HG03378 (cell line): ENCODE data around the gene CAPN1.

Experiments
- ATAC-seq: cut with Tn5 transposase; IDR thresholded peaks from one replicate; pipeline ENCODE4 v1.9.1; 2021; ENCODE audit warnings: mild to moderate bottlenecking, moderate library complexity; ENCODE audit not compliant: unreplicated experiment

Gene CAPN1

DNA sequence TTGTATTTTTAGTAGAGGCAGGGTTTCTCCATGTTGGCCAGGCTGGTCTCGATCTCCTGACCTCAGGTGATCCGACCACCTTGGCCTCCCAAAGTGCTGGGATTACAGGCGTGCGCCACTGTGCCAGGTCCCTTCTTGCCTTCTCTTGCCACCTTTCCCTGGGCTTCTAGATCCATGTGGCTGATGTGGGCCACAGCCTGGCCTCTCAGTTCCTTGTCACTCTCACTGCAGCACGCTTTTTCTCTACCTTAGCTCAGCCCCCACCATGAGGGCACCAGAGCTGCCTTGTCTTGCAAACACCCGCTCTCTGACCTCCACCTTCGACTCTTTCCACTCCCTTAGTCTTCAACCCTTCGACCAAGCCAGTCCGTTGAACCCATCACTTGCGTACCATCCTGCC lies 7.5 kb downstream of the CAPN1 start:
- ATAC-seq, result no peak

DNA sequence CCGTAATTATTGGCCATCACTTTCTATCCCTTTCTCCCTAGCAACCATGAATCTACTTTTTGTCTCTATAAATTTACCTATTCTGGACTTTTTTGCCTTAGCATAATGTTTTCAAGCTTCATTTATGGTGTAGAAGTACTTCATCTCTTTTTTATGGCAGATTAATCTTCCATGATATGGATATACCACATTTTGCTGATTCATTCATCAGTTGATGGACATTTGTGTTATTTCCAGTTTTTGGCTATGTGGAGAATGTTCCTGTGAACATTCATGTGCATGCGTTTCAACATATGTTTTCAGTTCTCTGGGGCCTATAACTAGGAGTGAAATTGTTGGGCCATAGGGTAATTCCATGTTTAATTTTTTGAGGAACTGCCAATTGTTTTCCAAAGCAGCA lies 12.8 kb downstream of the CAPN1 start:
- ATAC-seq, result no peak

DNA sequence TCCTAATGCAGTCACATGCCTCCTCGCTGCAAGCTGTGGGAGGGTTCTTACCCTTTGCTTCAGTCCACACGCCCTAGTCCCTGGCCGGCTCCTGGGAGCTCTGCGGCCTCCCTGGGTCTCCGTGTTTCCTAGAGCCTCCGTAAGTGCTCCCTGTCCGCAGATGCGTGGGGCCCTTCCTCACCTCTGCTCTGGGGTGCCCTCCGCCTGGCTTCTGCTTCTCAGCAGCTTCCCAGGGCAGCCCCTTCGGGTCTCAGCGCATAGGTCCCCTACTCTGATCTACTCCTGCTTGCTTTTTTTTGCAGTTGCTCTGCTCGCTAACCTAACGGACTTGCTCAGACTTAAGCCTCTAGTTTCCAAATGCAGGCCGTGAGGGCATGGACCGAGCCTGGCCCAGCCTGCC lies 22.4 kb downstream of the CAPN1 start:
- ATAC-seq, result no peak

DNA sequence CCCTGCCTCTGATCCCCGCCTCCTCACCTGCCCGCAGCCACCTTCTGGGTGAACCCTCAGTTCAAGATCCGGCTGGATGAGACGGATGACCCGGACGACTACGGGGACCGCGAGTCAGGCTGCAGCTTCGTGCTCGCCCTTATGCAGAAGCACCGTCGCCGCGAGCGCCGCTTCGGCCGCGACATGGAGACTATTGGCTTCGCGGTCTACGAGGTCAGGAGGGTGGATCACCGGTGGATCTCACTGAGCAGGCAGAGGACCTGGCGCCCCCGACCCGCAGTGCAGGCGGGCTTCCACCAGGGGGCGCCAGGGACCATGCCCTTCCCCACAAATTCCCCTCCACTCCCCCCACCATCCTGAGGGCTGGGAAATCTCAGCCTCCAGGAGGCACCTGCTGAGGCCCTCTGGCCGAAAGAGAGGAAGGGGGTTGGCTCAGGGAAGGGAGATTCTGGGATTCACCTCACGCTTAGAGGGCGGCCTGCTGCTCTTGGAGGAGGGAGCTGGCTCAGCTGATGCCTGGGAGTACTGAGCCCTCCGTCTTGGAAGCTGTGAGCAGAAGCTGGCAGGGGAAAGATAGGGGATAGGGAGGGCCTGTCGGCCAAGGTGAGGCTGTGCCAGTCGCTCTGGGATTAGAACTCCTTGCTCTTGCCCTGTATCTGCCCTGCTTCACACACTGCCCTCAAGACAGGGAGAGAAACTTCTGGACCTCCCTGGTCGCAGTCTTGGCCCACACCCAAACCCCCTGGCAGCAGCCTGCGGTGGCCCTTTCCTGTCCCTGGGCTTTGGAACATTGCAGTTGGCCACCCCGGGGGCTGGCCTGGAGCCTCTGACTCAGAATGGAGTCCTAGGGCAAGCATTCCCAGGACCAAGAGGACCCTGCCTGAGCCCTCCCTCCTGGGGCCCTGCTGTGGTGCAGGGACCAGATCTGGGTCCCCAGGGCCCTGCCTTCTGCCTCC lies 23.2 kb downstream of the CAPN1 start:
- ATAC-seq, result no peak

DNA sequence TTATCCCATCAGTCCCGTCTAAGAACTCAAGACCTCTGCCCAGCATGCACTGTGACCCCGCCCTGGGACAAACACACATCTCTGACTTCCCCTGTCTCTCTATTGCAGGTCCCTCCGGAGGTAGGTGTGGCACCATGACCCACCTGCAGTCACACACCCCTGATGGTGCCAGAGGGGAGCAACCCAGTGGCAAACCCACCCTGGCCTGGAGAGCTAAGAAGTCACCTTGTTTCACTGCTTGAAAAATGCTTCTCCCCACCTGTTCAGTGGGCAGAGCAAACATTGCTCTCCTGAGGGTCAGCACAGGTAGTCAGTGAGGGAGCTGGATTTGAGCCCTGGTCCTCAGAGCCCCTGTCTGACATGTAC lies 23.9 kb downstream of the CAPN1 start:
- ATAC-seq, result no peak

DNA sequence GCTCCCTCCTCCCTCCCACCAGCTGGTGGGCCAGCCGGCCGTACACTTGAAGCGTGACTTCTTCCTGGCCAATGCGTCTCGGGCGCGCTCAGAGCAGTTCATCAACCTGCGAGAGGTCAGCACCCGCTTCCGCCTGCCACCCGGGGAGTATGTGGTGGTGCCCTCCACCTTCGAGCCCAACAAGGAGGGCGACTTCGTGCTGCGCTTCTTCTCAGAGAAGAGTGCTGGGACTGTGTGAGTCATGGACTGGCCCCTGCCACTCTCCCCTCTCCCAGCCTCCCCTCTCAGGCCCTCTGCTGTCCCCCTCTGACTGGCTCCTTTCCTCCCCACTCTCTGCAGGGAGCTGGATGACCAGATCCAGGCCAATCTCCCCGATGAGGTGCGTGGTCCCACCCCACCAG lies 24.7 kb downstream of the CAPN1 start:
- ATAC-seq, result no peak

DNA sequence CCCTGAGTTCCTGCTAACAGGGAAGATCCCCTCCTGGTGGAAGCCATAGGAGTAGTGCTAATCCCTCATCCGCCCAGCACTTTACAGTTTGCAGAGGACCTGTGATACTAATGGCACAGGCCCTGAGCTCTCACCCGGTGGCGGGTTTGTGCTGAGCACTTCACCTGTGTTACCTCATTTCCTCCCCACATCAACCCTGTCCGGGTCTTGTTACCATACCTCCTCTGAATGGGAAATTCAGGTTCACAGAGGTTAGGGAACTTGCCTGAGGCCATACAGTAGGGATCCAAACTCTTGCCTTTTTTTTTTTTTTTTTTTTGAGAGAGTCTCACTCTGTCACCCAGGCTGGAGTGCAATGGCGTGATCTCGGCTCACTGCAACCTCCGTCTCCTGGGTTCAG lies 25.2 kb downstream of the CAPN1 start:
- ATAC-seq, result no peak

DNA sequence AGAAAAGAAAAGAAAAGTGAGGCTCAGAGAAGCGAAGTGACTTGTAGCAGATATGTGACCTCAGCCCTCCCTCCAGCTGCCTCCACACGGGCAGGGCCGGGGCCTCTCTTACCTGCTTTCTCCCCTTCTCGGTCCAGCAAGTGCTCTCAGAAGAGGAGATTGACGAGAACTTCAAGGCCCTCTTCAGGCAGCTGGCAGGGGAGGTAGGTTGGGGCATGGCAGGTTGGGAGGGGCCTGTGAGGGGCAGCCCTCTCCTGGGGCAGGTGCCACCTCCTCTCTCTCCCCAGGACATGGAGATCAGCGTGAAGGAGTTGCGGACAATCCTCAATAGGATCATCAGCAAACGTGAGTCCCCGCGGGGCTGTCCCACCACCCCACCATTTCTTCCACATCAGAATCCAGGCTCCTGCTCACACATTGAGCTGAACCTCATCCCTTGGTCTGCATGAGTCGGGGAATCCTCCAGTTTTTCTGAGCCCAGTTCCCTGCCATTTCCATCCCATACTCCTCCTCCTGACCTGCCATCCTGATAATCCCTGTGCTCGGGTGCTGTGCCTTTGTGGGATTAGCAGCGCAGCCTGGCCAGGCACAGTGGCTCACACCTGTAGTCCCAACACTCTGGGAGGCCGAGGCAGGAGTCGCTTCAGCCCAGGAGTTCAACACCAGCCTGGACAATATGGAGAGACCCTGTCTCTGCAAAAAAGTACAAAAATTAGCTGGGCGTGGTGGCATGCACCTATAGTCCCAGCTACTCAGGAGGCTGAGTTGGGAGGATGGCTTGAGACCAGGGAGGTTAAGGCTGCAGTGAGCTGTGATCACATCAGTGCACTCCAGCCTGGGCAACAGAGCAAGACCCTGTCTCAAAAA lies 26.4 kb downstream of the CAPN1 start:
- ATAC-seq, result no peak

DNA sequence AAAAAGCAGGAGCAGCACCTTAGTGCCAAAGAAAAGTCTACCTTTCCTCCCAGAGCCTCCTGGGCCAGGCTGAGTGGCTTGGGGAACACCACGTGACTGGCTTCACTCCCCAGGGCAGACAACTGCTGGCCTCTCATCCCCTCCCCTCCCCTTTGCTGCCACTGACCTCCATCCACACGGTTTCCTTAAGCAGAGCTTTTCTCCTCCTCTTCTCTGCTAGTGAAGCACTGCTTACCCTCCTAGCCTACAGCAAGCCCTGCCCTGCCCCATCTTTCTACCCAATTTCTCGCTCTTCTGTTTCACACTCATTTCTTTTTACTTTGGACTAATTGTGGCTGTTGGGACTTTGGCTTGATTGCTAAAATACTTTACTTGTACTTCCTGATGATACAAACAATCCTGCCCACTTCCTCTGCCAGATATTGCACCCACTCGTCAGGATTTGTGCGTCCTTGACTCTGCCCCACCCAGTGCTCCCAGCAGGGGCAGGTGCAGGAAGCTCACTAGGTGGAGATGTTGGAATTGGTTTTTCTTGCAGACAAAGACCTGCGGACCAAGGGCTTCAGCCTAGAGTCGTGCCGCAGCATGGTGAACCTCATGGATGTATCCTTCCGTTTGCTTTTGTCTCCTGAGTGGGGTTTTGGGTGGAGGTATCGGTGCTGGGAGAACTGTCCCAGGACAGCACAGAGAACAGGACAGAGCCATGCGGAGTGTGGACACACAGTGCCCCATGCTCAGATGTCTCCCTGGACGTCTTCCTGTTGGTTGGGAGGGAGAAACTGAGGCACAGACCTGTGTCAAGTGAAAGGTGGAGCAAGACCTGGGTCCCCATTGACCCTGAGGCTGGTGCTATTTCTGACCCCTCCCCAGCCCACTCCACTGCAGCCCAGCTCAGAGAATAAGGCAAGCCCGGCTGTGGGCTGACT lies 27.3 kb downstream of the CAPN1 start:
- ATAC-seq, result no peak

DNA sequence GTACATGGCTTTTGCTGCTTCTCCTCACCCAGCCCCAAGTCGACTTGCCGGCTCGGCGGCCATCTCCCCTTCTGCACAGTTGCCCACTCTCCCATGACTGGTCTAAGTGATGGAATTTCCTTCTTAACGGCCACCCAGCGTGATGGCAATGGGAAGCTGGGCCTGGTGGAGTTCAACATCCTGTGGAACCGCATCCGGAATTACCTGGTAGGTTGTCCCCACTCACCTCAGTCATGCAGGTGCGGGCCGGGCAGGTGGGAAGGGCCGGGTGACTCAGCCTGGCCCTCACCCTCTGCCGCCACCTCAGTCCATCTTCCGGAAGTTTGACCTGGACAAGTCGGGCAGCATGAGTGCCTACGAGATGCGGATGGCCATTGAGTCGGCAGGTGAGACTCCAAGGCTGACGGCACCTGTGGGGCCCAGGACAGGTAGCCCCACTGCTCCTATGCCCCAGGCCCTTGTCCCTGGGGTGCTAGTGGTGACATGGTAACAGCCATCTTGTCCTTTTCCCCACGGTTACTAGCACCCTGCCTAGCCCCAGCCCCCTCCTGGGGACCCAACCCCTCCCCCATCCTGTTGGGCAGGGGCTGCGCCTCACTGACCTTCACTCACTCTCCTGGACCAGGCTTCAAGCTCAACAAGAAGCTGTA lies 28.1 kb downstream of the CAPN1 start:
- ATAC-seq, result no peak

DNA sequence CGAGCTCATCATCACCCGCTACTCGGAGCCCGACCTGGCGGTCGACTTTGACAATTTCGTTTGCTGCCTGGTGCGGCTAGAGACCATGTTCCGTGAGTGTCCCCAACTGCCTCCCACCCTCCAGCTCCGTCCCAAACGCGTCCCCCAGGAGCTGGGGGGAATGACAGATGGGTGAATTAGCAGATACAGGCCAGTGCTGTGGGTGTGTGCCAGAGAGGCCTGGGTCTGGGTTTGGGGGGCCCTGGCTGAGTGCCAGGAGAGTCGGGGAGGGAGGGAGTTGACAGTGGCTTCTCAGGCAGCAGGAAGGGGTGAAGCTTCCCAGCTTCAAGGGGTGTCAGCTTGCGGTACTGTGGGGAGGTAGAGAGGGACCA lies 28.6 kb downstream of the CAPN1 start:
- no peak for ATAC-seq

DNA sequence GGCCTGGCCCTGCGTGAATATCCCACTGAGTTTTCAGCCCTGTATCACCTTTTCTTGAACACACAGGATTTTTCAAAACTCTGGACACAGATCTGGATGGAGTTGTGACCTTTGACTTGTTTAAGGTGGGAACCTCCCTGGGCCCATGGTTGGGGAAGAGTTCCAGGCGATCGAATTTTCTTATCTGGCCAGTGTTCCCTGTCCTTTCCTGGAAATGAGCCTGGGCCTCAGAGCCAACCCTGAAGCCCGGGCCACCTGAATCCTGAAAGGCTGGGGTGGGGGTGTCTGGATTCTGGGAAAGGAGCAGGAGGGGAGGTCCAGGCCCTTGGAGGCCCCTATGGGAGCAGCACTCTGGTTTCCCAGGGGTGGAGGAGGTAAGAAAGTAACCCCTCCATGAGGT lies 29.0 kb downstream of the CAPN1 start:
- no peak for ATAC-seq

DNA sequence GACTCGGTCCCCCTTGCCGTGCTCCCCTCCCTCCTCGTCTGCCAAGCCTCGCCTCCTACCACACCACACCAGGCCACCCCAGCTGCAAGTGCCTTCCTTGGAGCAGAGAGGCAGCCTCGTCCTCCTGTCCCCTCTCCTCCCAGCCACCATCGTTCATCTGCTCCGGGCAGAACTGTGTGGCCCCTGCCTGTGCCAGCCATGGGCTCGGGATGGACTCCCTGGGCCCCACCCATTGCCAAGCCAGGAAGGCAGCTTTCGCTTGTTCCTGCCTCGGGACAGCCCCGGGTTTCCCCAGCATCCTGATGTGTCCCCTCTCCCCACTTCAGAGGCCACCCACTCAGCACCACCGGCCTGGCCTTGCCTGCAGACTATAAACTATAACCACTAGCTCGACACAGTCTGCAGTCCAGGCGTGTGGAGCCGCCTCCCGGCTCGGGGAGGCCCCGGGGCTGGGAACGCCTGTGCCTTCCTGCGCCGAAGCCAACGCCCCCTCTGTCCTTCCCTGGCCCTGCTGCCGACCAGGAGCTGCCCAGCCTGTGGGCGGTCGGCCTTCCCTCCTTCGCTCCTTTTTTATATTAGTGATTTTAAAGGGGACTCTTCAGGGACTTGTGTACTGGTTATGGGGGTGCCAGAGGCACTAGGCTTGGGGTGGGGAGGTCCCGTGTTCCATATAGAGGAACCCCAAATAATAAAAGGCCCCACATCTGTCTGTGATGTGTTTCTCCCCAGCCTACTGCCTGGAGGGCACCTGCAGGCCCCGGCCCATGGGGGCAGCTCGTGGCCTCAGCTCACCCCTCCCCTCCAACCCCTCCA lies 29.8 kb downstream of the CAPN1 start:
- ATAC-seq, result no peak

DNA sequence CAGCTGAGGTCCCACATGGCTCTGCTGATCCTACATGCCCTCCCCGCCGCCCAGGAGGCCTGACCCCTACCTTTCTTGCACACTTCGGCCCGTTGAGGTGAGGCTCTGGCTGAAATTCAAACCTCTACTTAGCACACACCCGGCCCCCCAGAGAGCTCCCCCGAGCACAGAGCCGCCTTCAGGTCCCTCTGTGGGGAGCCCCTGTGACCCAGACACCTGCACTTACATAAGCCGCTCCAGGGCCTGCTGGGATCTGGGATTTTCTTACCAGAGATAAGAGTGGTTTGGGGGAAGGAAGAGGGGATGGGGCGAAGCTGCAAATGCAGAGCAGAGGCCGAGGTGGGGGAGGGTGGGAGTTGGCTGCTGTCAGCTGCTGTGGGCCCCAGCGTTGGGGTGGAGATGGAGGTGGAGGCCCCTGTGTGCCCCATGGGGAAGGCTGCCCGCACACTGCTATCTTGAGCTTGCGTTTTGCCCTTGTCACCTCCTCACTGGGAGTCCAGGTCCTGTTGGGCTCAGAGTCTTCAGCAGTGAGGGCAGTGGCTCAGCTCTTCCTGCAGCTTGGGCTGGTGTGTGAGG lies 30.6 kb downstream of the CAPN1 start:
- ATAC-seq, result no peak

DNA sequence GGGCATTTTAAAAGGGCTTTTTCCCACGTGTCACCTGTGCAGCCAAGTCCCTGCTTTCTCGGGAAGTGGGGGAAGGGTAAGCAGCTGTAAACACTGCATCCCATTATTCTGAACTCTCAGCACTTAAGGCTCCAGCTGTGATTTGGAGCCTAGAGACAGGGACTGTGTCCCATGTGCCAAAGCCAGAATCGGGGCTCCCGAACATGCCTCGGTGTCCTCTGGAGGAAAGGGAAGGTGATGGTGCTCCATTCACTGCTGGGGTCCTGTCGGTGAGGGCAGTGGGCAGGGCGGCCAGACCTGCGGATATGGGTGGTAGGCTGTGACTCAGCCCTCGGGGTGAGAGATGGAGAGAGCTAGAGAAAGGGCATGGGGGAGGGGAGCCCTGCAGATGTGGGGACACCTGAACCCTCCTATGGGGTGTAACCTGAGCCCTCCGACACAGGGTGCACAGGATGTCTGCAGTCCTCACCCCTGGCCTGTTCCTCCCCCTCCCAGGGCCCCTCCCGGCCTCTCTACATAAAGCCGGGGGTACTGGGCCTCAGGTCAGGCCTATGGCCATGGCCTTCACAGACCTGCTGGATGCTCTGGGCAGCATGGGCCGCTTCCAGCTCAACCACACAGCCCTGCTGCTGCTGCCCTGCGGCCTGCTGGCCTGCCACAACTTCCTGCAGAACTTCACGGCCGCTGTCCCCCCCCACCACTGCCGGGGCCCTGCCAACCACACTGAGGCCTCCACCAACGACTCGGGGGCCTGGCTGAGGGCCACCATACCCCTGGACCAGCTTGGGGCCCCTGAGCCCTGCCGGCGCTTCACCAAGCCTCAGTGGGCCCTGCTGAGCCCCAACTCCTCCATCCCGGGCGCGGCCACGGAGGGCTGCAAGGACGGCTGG lies 31.8 kb downstream of the CAPN1 start:
- ATAC-seq, result no peak

DNA sequence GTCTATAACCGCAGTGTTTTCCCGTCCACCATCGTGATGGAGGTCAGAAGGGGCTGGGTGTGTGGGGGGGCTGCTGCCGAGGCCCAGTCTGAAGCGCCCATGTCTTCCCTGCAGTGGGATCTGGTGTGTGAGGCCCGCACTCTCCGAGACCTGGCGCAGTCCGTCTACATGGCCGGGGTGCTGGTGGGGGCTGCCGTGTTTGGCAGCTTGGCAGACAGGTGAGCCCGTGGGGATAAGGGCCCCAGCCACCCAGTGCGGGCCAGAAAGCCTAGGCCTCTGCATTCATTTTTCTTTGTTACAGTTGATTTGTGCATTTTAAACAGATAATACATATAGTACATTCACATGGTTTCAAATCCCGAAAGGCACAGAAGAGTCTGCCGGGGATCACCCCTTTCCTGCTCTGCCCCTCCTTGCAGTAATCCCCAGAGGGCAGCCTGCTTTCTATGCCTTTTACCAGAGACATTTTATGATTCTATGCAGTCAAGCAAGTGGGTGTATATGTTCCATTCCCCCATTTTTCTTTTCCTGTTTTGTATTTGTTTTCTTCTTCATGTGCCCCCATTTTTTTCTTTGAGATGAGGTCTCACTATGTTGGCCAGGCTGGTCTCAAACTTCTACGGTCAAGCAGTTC lies 32.6 kb downstream of the CAPN1 start:
- no peak for ATAC-seq

DNA sequence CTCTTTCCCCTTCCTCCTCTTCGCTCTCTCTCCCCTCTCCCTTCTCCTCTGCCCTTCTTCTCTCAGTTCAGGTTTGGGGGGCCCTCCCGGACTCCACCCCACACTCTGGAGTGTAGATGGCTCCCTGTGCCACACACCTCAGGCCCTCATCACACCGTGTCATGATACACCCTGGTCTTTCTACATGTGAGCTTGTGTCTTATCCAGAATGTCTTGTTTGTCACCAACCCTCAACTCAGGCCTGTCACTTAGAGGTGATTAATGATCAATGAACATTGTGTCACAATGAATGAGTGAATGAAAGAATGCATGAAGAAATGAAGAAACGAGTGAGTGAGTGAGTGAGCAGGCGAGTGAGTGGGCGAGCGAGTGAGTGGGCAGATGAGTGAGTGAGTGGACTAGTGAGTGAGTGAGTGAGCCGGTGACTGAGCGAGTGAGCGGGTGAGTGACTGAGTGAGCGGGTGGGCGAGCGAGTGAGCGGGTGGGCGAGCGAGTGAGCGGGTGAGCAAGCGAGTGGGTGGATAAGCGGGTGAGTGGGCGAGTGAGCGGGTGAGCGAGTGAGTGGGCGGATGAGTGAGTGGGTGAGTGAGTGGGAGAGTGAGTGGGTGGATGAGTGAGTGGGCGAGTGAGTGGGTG lies 33.8 kb downstream of the CAPN1 start:
- ATAC-seq, result no peak
